ENCODE data around the gene CHGA. TPM values are rescaled to one million over a fixed set of nuclear protein-coding genes. Genes with fewer than 3 reads are reported as not detected.

The CHGA gene
- total and polyA plus RNA-seq, 2 of the 13 experiments (the other 11 are each of a cell fraction or from before 2014, with no cell fraction given), result not detected

DNA sequence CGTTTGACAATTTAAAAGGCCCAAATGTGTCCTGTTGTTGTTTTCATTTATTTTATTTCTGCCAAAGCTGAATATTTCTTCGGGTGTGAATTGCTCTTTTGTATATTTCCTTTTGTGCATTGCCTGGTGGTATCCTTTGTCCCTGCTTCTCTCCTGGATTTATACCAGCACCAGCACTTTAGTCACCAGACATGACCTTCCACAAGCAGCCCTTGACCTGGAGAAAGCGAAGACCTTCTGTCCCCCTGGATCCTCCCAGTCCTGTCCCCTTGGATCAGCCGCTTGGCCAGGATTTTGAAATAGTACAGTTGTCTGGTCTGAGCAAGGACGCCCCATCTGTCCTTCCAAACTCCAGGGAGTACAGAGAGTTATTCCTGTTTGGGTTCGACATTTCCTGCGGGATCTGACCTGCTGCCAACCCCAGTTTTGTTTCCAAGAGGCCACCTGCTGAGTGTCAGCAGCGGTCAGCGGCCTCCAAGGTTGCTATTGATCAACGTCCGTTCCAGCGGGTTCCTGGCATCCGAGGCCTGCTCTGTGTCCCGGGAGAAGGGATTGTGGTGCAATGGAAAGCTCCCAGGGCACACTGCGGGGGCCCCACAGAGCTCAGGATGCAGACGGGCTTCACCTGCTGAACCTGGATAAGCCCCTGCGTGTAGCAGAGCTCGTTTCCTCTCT lies 45.1 kb upstream of the CHGA start (continued):
- TF ChIP-seq ZNF343 (CRISPR knock-in tag; IDR thresholded peaks at IDR 0.05) (no peak), ARHGAP35 (CRISPR knock-in tag; IDR thresholded peaks at IDR 0.05; ENCODE audit: borderline replicate concordance) (no peak), ZFAT (CRISPR knock-in tag; conservative IDR thresholded peaks at IDR 0.05) (no peak), ZNF577 (CRISPR knock-in tag; IDR thresholded peaks at IDR 0.05; ENCODE audit: borderline replicate concordance, low read depth) (no peak), SOX13 (IDR thresholded peaks at IDR 0.05) (no peak), SOX13 (CRISPR knock-in tag; conservative IDR thresholded peaks at IDR 0.05 in 1 of 2, IDR thresholded peaks at IDR 0.05 in 1 of 2) (peak in 1 of 2 experiments; percentile 45; a peak in 2 of 4 replicates), MIER3 (CRISPR knock-in tag; IDR thresholded peaks at IDR 0.05; ENCODE audit: borderline replicate concordance) (peak; percentile 21; the same call in 1 of the 2 replicates), ONECUT2 (CRISPR knock-in tag; IDR thresholded peaks at IDR 0.05) (peak; percentile 78), KLF16 (CRISPR knock-in tag; IDR thresholded peaks at IDR 0.05) (no peak), EZH2 (conservative IDR thresholded peaks at IDR 0.05; ENCODE audit: low read depth, low read length) (no peak), PHB2 (IDR thresholded peaks at IDR 0.05; ENCODE audit: partially characterized antibody) (no peak), MEIS1 (CRISPR knock-in tag; IDR thresholded peaks at IDR 0.05; ENCODE audit: borderline replicate concordance) (no peak), ZNF207 (IDR thresholded peaks at IDR 0.05; ENCODE audit: borderline replicate concordance) (no peak), MTA1 (CRISPR knock-in tag; IDR thresholded peaks at IDR 0.05; ENCODE audit: borderline replicate concordance) (peak; percentile 45; the same call in 1 of the 2 replicates), HMG20A (CRISPR knock-in tag; IDR thresholded peaks at IDR 0.05; ENCODE audit: borderline replicate concordance) (no peak), ZNF737 (CRISPR knock-in tag; IDR thresholded peaks at IDR 0.05; ENCODE audit: borderline replicate concordance) (no peak), HOXA7 (CRISPR knock-in tag; IDR thresholded peaks at IDR 0.05) (no peak)
- TF ChIP-seq, protein P1, sequence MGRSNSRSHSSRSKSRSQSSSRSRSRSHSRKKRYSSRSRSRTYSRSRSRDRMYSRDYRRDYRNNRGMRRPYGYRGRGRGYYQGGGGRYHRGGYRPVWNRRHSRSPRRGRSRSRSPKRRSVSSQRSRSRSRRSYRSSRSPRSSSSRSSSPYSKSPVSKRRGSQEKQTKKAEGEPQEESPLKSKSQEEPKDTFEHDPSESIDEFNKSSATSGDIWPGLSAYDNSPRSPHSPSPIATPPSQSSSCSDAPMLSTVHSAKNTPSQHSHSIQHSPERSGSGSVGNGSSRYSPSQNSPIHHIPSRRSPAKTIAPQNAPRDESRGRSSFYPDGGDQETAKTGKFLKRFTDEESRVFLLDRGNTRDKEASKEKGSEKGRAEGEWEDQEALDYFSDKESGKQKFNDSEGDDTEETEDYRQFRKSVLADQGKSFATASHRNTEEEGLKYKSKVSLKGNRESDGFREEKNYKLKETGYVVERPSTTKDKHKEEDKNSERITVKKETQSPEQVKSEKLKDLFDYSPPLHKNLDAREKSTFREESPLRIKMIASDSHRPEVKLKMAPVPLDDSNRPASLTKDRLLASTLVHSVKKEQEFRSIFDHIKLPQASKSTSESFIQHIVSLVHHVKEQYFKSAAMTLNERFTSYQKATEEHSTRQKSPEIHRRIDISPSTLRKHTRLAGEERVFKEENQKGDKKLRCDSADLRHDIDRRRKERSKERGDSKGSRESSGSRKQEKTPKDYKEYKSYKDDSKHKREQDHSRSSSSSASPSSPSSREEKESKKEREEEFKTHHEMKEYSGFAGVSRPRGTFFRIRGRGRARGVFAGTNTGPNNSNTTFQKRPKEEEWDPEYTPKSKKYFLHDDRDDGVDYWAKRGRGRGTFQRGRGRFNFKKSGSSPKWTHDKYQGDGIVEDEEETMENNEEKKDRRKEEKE (IDR thresholded peaks at IDR 0.05), result no peak
- TF ChIP-seq, protein P2, sequence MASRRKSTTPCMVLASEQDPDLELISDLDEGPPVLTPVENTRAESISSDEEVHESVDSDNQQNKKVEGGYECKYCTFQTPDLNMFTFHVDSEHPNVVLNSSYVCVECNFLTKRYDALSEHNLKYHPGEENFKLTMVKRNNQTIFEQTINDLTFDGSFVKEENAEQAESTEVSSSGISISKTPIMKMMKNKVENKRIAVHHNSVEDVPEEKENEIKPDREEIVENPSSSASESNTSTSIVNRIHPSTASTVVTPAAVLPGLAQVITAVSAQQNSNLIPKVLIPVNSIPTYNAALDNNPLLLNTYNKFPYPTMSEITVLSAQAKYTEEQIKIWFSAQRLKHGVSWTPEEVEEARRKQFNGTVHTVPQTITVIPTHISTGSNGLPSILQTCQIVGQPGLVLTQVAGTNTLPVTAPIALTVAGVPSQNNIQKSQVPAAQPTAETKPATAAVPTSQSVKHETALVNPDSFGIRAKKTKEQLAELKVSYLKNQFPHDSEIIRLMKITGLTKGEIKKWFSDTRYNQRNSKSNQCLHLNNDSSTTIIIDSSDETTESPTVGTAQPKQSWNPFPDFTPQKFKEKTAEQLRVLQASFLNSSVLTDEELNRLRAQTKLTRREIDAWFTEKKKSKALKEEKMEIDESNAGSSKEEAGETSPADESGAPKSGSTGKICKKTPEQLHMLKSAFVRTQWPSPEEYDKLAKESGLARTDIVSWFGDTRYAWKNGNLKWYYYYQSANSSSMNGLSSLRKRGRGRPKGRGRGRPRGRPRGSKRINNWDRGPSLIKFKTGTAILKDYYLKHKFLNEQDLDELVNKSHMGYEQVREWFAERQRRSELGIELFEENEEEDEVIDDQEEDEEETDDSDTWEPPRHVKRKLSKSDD (CRISPR knock-in tag; IDR thresholded peaks at IDR 0.05; ENCODE audit: low read depth), result no peak
- TF ChIP-seq, protein P3, sequence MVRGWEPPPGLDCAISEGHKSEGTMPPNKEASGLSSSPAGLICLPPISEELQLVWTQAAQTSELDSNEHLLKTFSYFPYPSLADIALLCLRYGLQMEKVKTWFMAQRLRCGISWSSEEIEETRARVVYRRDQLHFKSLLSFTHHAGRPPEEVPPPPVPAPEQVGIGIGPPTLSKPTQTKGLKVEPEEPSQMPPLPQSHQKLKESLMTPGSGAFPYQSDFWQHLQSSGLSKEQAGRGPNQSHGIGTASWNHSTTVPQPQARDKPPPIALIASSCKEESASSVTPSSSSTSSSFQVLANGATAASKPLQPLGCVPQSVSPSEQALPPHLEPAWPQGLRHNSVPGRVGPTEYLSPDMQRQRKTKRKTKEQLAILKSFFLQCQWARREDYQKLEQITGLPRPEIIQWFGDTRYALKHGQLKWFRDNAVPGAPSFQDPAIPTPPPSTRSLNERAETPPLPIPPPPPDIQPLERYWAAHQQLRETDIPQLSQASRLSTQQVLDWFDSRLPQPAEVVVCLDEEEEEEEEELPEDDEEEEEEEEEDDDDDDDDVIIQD (CRISPR knock-in tag; IDR thresholded peaks at IDR 0.05; ENCODE audit: low read depth), result 0 out of 2 replicates have a peak, but pooled peaks have one; percentile 16
- TF ChIP-seq, protein P4, sequence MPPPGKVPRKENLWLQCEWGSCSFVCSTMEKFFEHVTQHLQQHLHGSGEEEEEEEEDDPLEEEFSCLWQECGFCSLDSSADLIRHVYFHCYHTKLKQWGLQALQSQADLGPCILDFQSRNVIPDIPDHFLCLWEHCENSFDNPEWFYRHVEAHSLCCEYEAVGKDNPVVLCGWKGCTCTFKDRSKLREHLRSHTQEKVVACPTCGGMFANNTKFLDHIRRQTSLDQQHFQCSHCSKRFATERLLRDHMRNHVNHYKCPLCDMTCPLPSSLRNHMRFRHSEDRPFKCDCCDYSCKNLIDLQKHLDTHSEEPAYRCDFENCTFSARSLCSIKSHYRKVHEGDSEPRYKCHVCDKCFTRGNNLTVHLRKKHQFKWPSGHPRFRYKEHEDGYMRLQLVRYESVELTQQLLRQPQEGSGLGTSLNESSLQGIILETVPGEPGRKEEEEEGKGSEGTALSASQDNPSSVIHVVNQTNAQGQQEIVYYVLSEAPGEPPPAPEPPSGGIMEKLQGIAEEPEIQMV (CRISPR knock-in tag; IDR thresholded peaks at IDR 0.05; ENCODE audit: low read depth), result no peak
